HEK293T (cell line): ENCODE data around the gene SCYGR6.
A peak's percentile ranks its signal among the peaks of the same experiment; 100 is the strongest.

Experiments
- CTCF ChIA-PET: fragments of 350-600 bp; formaldehyde crosslinking; extraction: SDS; loops from one replicate; lab custom pipeline; 2021; ENCODE audit warnings: antibody characterized with exemption, inconsistent platforms; lab: Yijun Ruan, JAX
- POLR2A ChIA-PET: fragments of 350-600 bp; formaldehyde crosslinking; extraction: SDS; loops from one replicate; lab custom pipeline; 2020; ENCODE audit warnings: antibody characterized with exemption, inconsistent platforms; lab: Yijun Ruan, JAX
- DNase-seq: peaks from one replicate; pipeline ENCODE4 v3.0.0; 2012; ENCODE audit warnings: mixed read lengths; ENCODE audit errors: extremely low spot score
- ARNT ChIP-seq: fragments of 450-650 bp; IDR thresholded peaks from 2 replicates; pipeline ENCODE4 v1.6.1; 2017; ENCODE audit warnings: mild to moderate bottlenecking
- BHLHE40 ChIP-seq: fragments of 450-650 bp; IDR thresholded peaks from 2 replicates; pipeline ENCODE4 v1.6.1; 2016; ENCODE audit warnings: mild to moderate bottlenecking, moderate library complexity, borderline replicate concordance
- CTBP1 ChIP-seq: fragments of 450-650 bp; IDR thresholded peaks from 2 replicates; pipeline ENCODE4 v1.6.1; 2016; ENCODE audit warnings: borderline replicate concordance
- ELF4 ChIP-seq: fragments of 450-650 bp; IDR thresholded peaks from 2 replicates; pipeline ENCODE4 v1.6.1; 2017; ENCODE audit warnings: antibody characterized with exemption
- FOXA1 ChIP-seq: fragments of 450-650 bp; IDR thresholded peaks from 2 replicates; pipeline ENCODE4 v1.6.1; 2016; ENCODE audit warnings: mild to moderate bottlenecking
- FOXK2 ChIP-seq: fragments of 450-650 bp; IDR thresholded peaks from 2 replicates; pipeline ENCODE4 v1.6.1; 2016; ENCODE audit warnings: mild to moderate bottlenecking
- FOXM1 ChIP-seq: fragments of 450-650 bp; IDR thresholded peaks from 2 replicates; pipeline ENCODE4 v1.6.1; 2017; ENCODE audit warnings: mild to moderate bottlenecking, borderline replicate concordance
- HDGF ChIP-seq: fragments of 450-650 bp; IDR thresholded peaks from 2 replicates; pipeline ENCODE4 v1.6.1; 2017; ENCODE audit warnings: antibody characterized with exemption, borderline replicate concordance
- L3MBTL2 ChIP-seq: fragments of 450-650 bp; conservative IDR thresholded peaks from 2 replicates; pipeline ENCODE4 v1.6.1; 2016; ENCODE audit warnings: mild to moderate bottlenecking
- LEF1 ChIP-seq: fragments of 450-650 bp; IDR thresholded peaks from 2 replicates; pipeline ENCODE4 v1.6.1; 2017; ENCODE audit warnings: mild to moderate bottlenecking, borderline replicate concordance
- NFRKB ChIP-seq: fragments of 450-650 bp; IDR thresholded peaks from 2 replicates; pipeline ENCODE4 v1.6.1; 2016; ENCODE audit warnings: mild to moderate bottlenecking, moderate library complexity
- PKNOX1 ChIP-seq: fragments of 450-650 bp; IDR thresholded peaks from 2 replicates; pipeline ENCODE4 v1.6.1; 2016
- SP1 ChIP-seq: fragments of 450-650 bp; IDR thresholded peaks from 2 replicates; pipeline ENCODE4 v1.6.1; 2017
- SUZ12 ChIP-seq: fragments of 450-650 bp; IDR thresholded peaks from 2 replicates; pipeline ENCODE4 v1.6.1; 2016; ENCODE audit warnings: mild to moderate bottlenecking
- TARDBP ChIP-seq: fragments of 450-650 bp; IDR thresholded peaks from 2 replicates; pipeline ENCODE4 v1.6.1; 2016
- ZNF384 ChIP-seq: fragments of 450-650 bp; IDR thresholded peaks from 2 replicates; pipeline ENCODE4 v1.6.1; 2016

SCYGR6 gene

GRCh38 chr2:227717687-227718567, 6.6 kb downstream of the SCYGR6 start, which contains the start of gene SLC19A3:
SLC19A3 (minus strand) TSS chr2:227718028; CDS start chr2:227702318, 15,710 bp downstream.
- TF ChIP-seq NFRKB = no peak
- no peak for TF ChIP-seq PKNOX1
- no peak for TF ChIP-seq SP1
- TF ChIP-seq ARNT = no peak
- no peak for TF ChIP-seq HDGF
- no peak for TF ChIP-seq ZNF384
- TF ChIP-seq FOXM1 = no peak
- TF ChIP-seq ELF4 = no peak
- no peak for TF ChIP-seq L3MBTL2
- TF ChIP-seq BHLHE40 = no peak
- TF ChIP-seq LEF1 = no peak
- TF ChIP-seq SUZ12 = no peak
- CTCF ChIA-PET = no interaction called here
- peak; percentile 66 for DNase-seq
- POLR2A ChIA-PET = no interaction called here

- POLR2A ChIA-PET = no interaction called here
- no peak for DNase-seq
- TF ChIP-seq CTBP1 = no peak
- TF ChIP-seq PKNOX1 = no peak
- TF ChIP-seq HDGF = no peak
- TF ChIP-seq NFRKB = no peak
- TF ChIP-seq ELF4 = no peak
- TF ChIP-seq ARNT = no peak
- TF ChIP-seq L3MBTL2 = no peak
- no peak for TF ChIP-seq TARDBP
- no peak for TF ChIP-seq FOXK2
- no peak for TF ChIP-seq SUZ12
- no peak for TF ChIP-seq BHLHE40
- TF ChIP-seq FOXA1 = no peak
- TF ChIP-seq ZNF384 = no peak
- no peak for TF ChIP-seq SP1
- no peak for TF ChIP-seq FOXM1
- TF ChIP-seq LEF1 = no peak
- CTCF ChIA-PET = interaction anchor here (0.7 kb wide), 1 partner anchor 23 kb away, joined by 4 read pairs; no protein-coding TSS in a partner anchor
These were observed 8.1 kb downstream of the SCYGR6 start for GRCh38 chr2:227716501-227716900.

- POLR2A ChIA-PET = no interaction called here
- TF ChIP-seq ZNF384 (peak; percentile 24; the same call in 1 of the 2 replicates), TARDBP (no peak), HDGF (no peak)
- CTCF ChIA-PET = interaction anchor here (1.5 kb wide), 1 partner anchor 55 kb away, joined by 3 read pairs; no protein-coding TSS in a partner anchor
- no peak for DNase-seq
These were observed 11.3 kb downstream of the SCYGR6 start for GRCh38 chr2:227713291-227713690.

- DNase-seq = no peak
- TF ChIP-seq PKNOX1 (no peak), ZNF384 (no peak), BHLHE40 (no peak), TARDBP (no peak), ARNT (no peak), SUZ12 (no peak), NFRKB (no peak), FOXK2 (no peak), FOXA1 (no peak), HDGF (no peak), SP1 (no peak), CTBP1 (no peak), LEF1 (no peak), ELF4 (no peak), FOXM1 (no peak), L3MBTL2 (no peak)
- ChIA-PET POLR2A (no interaction called here), CTCF (no interaction called here)
These were observed 13.6 kb downstream of the SCYGR6 start for GRCh38 chr2:227710986-227711385.

- TF ChIP-seq TARDBP = no peak
- no peak for TF ChIP-seq SP1
- no peak for TF ChIP-seq L3MBTL2
- no peak for TF ChIP-seq ELF4
- no peak for TF ChIP-seq FOXM1
- TF ChIP-seq NFRKB = no peak
- no peak for TF ChIP-seq ZNF384
- no peak for TF ChIP-seq SUZ12
- no peak for TF ChIP-seq LEF1
- no peak for TF ChIP-seq FOXA1
- TF ChIP-seq FOXK2 = no peak
- DNase-seq = no peak
- CTCF ChIA-PET = no interaction called here
- POLR2A ChIA-PET = no interaction called here
These were observed 17.2 kb downstream of the SCYGR6 start for GRCh38 chr2:227707390-227707789.

GRCh38 chr2:227706859-227707258, 17.7 kb downstream of the SCYGR6 start:
- TF ChIP-seq L3MBTL2 (no peak), FOXK2 (no peak), ARNT (no peak), BHLHE40 (no peak), ELF4 (no peak), ZNF384 (no peak), FOXA1 (no peak), NFRKB (no peak), LEF1 (no peak), SP1 (no peak), TARDBP (no peak), SUZ12 (no peak), HDGF (no peak), CTBP1 (no peak), FOXM1 (no peak), PKNOX1 (no peak)
- no peak for DNase-seq
- ChIA-PET CTCF (no interaction called here), POLR2A (no interaction called here)
